DMS 273 treated with DMSO at 0.1 percent for 48 hours (cell line): ENCODE data around the gene APOBEC2.

ENCODE experiments used
- DNase-seq: peaks from one replicate; lab custom pipeline; 2025; lab: John Stamatoyannopoulos, UW

The APOBEC2 gene

GRCh38 chr6:41059556-41059955 is 6.6 kb downstream of the APOBEC2 start:
- DNase-seq = no peak

- DNase-seq = no peak
Observed at GRCh38 chr6:41061196-41061726, 8.3 kb downstream of the APOBEC2 start.

- DNase-seq = no peak
Observed at GRCh38 chr6:41062056-41062455, 9.1 kb downstream of the APOBEC2 start.

GRCh38 chr6:41063884-41064285 is 10.9 kb downstream of the APOBEC2 start:
- no peak for DNase-seq

- DNase-seq = no peak
Observed at GRCh38 chr6:41064841-41065240, 11.8 kb downstream of the APOBEC2 start.

GRCh38 chr6:41065550-41066026 is 12.6 kb downstream of the APOBEC2 start:
- no peak for DNase-seq

GRCh38 chr6:41066867-41067304 is 13.9 kb downstream of the APOBEC2 start:
- DNase-seq = peak; percentile 23

GRCh38 chr6:41071501-41071922 is 18.5 kb downstream of the APOBEC2 start:
- DNase-seq = no peak

- DNase-seq = peak; percentile 100
Observed at GRCh38 chr6:41071923-41072835, 19.2 kb downstream of the APOBEC2 start, which contains the start of gene OARD1. OARD1 (minus strand) TSS chr6:41072356; CDS start chr6:41071634, 722 bp downstream.

GRCh38 chr6:41072836-41073202 is 19.8 kb downstream of the APOBEC2 start, which contains the start of gene NFYA:
NFYA (plus strand) TSS chr6:41072974; CDS start chr6:41079090, 6,116 bp downstream.
- peak; percentile 99 for DNase-seq

- DNase-seq = peak; percentile 70
Observed at GRCh38 chr6:41073203-41073967, 20.4 kb downstream of the APOBEC2 start.

GRCh38 chr6:41073968-41074691 is 21.1 kb downstream of the APOBEC2 start:
- peak; percentile 15 for DNase-seq

- no peak for DNase-seq
Observed at GRCh38 chr6:41074692-41075436, 21.9 kb downstream of the APOBEC2 start.

GRCh38 chr6:41075651-41076626 is 22.9 kb downstream of the APOBEC2 start:
- DNase-seq = no peak

GRCh38 chr6:41077536-41077935 is 24.5 kb downstream of the APOBEC2 start:
- DNase-seq = no peak

- no peak for DNase-seq
Observed at GRCh38 chr6:41078101-41078500, 25.1 kb downstream of the APOBEC2 start.

GRCh38 chr6:41079080-41079479 is 26.1 kb downstream of the APOBEC2 start:
- DNase-seq = no peak

GRCh38 chr6:41080621-41081020 is 27.6 kb downstream of the APOBEC2 start:
- no peak for DNase-seq

GRCh38 chr6:41083072-41083471 is 30.1 kb downstream of the APOBEC2 start:
- no peak for DNase-seq

GRCh38 chr6:41085182-41085581 is 32.2 kb downstream of the APOBEC2 start:
- DNase-seq = no peak
